H1 (cell line): ENCODE measurements around the gene SATL1. TPM values are rescaled to one million over a fixed set of nuclear protein-coding genes. Genes with fewer than 3 reads are reported as not detected.

Experiments used
- CTCF ChIA-PET: fragments of 300-600 bp; sonication (Branson Sonifier 250); formaldehyde crosslinking; loops from one replicate; lab custom pipeline; 2021; ENCODE audit not compliant: partially characterized antibody; lab: Charles Lee
- POLR2A ChIA-PET: fragments of 300-600 bp; sonication (Branson Sonifier 250); formaldehyde crosslinking; loops from one replicate; lab custom pipeline; 2021; ENCODE audit warnings: inconsistent platforms; ENCODE audit not compliant: partially characterized antibody; lab: Charles Lee
- DNase-seq, 2 experiments: peaks; one replicate each; pipeline versions ENCODE4 v3.0.0 to v3.0.0-alpha.2; 2010 to 2022; ENCODE audit warnings: low spot score in 2 of 2, low read depth in 1 of 2, mixed read lengths in 1 of 2
- FAIRE-seq: peaks from 2 replicates; lab custom pipeline; 2011; peaks lifted over from hg19 to GRCh38; lab: Jason Lieb, UNC
- H2AFZ ChIP-seq: 2 replicates; pipeline ENCODE4 v1.8.1; 2012; ENCODE audit warnings: low read length, inconsistent platforms
- H2AK5ac ChIP-seq: 2 replicates; pipeline ENCODE4 v1.6.1; 2013; ENCODE audit warnings: low read depth, low read length
- H2BK120ac ChIP-seq: replicated peaks from 2 replicates; pipeline ENCODE3; 2013; ENCODE audit warnings: low read depth, low read length, inconsistent platforms
- H2BK12ac ChIP-seq: 2 replicates; pipeline ENCODE4 v1.6.1; 2013; ENCODE audit warnings: low read depth, low read length
- H2BK15ac ChIP-seq: 2 replicates; pipeline ENCODE4 v1.6.1; 2013; ENCODE audit warnings: low read length
- H2BK20ac ChIP-seq: 2 replicates; pipeline ENCODE4 v1.6.1; 2013; ENCODE audit warnings: low read length
- H2BK5ac ChIP-seq: 2 replicates; pipeline ENCODE4 v1.6.1; 2013; ENCODE audit warnings: low read depth, low read length
- H3K14ac ChIP-seq: 2 replicates; pipeline ENCODE4 v1.6.1; 2013; ENCODE audit warnings: inconsistent platforms; ENCODE audit not compliant: insufficient read length
- H3K18ac ChIP-seq: 2 replicates; pipeline ENCODE4 v1.6.1; 2013; ENCODE audit warnings: low read length; ENCODE audit errors: extremely low read depth
- H3K23ac ChIP-seq: 2 replicates; pipeline ENCODE4 v1.6.1; 2013; ENCODE audit warnings: inconsistent platforms; ENCODE audit not compliant: insufficient read length
- H3K23me2 ChIP-seq: 2 replicates; pipeline ENCODE4 v1.6.1; 2013; ENCODE audit warnings: low read depth, low read length
- H3K27ac ChIP-seq: 2 replicates; pipeline ENCODE4 v1.6.1; 2011; ENCODE audit warnings: low read depth, low read length, inconsistent platforms
- H3K27me3 ChIP-seq, 4 experiments: replicated peaks in 1 of 4; 1 replicate in 1 of 4; 2 replicates in 3 of 4; pipeline versions ENCODE4 v1.6.1 to v1.8.1; 2011 to 2013; ENCODE audit warnings: low read length in 3 of 4, mild to moderate bottlenecking in 3 of 4, inconsistent platforms in 2 of 4, mixed read lengths in 2 of 4, moderate library complexity in 1 of 4; ENCODE audit not compliant: control insufficient read depth in 3 of 4, insufficient read depth in 3 of 4; ENCODE audit errors: extremely low read depth in 1 of 4
- H3K36me3 ChIP-seq, 4 experiments: 2 replicates each; pipeline versions ENCODE4 v1.6.1 to v1.8.1; 2011 to 2013; ENCODE audit warnings: mild to moderate bottlenecking in 4 of 4, low read length in 3 of 4, moderate library complexity in 2 of 4, control low read depth in 1 of 4, inconsistent platforms in 1 of 4; ENCODE audit not compliant: insufficient read depth in 4 of 4, control insufficient read depth in 2 of 4
- H3K4ac ChIP-seq: replicated peaks from 2 replicates; pipeline ENCODE3; 2013; ENCODE audit warnings: low read length, low read depth, mixed read lengths, inconsistent platforms; ENCODE audit not compliant: insufficient read length
- H3K4me1 ChIP-seq, 4 experiments: replicated peaks in 1 of 4; 1 replicate in 1 of 4; 2 replicates in 3 of 4; pipeline versions ENCODE4 v1.6.1 to v1.8.1; 2011 to 2013; ENCODE audit warnings: low read length in 3 of 4, inconsistent platforms in 2 of 4, mixed read lengths in 1 of 4; ENCODE audit not compliant: insufficient read depth in 4 of 4, control insufficient read depth in 3 of 4
- H3K4me2 ChIP-seq, 2 experiments: 2 replicates each; pipeline versions ENCODE4 v1.6.1 to v1.8.1; 2011 to 2013; ENCODE audit warnings: low read depth in 2 of 2, low read length in 2 of 2, control low read depth in 1 of 2, inconsistent platforms in 1 of 2, mild to moderate bottlenecking in 1 of 2; ENCODE audit not compliant: insufficient read depth in 1 of 2
- H3K4me3 ChIP-seq, 4 experiments: fragments of 200-600, 300-600 bp in 1 of 4; sonication (generic), shearing (Covaris generic), sonication (Bioruptor Twin) in 1 of 4; 2 replicates each; pipeline versions ENCODE4 v1.5.1 to v1.8.1; 2011 to 2016; ENCODE audit warnings: low read length in 4 of 4, low read depth in 3 of 4, control low read depth in 2 of 4, inconsistent platforms in 2 of 4, mild to moderate bottlenecking in 2 of 4, mixed read lengths in 1 of 4, moderate library complexity in 1 of 4; ENCODE audit not compliant: insufficient read depth in 2 of 4; ENCODE audit errors: extremely low read depth in 1 of 4
- H3K56ac ChIP-seq: replicated peaks from 2 replicates; pipeline ENCODE3; 2013; ENCODE audit warnings: low read depth, mild to moderate bottlenecking, mixed read lengths, low read length, inconsistent platforms; ENCODE audit not compliant: insufficient read length
- H3K79me1 ChIP-seq: 2 replicates; pipeline ENCODE4 v1.6.1; 2013; ENCODE audit warnings: low read depth, low read length, control low read depth
- H3K79me2 ChIP-seq, 2 experiments: 2 replicates each; pipeline versions ENCODE4 v1.6.1 to v1.8.1; 2012 to 2013; ENCODE audit warnings: low read length in 2 of 2, mild to moderate bottlenecking in 2 of 2, inconsistent platforms in 1 of 2; ENCODE audit not compliant: insufficient read depth in 2 of 2, control insufficient read depth in 1 of 2
- H3K9ac ChIP-seq, 4 experiments: replicated peaks in 1 of 4; 1 replicate in 1 of 4; 2 replicates in 3 of 4; pipeline versions ENCODE4 v1.6.1 to v1.8.1; 2011 to 2013; ENCODE audit warnings: low read depth in 3 of 4, low read length in 3 of 4, control low read depth in 2 of 4, mild to moderate bottlenecking in 2 of 4, moderate library complexity in 2 of 4, inconsistent platforms in 1 of 4; ENCODE audit errors: extremely low read depth in 1 of 4
- H3K9me3 ChIP-seq, 2 experiments: 2 replicates each; pipeline versions ENCODE4 v1.6.1 to v1.8.1; 2012 to 2013; ENCODE audit warnings: mild to moderate bottlenecking in 2 of 2, moderate library complexity in 2 of 2, control low read depth in 1 of 2, inconsistent platforms in 1 of 2, low read depth in 1 of 2, low read length in 1 of 2, mixed read lengths in 1 of 2; ENCODE audit not compliant: insufficient read depth in 2 of 2
- H4K20me1 ChIP-seq, 2 experiments: replicated peaks in 1 of 2; 2 replicates each; pipeline versions ENCODE3 to v1.8.1; 2011 to 2013; ENCODE audit warnings: inconsistent platforms in 2 of 2, low read length in 2 of 2, mild to moderate bottlenecking in 1 of 2; ENCODE audit not compliant: insufficient read depth in 2 of 2, control insufficient read depth in 1 of 2
- H4K5ac ChIP-seq: 2 replicates; pipeline ENCODE4 v1.6.1; 2013; ENCODE audit warnings: low read length, low read depth, mixed read lengths, inconsistent platforms; ENCODE audit not compliant: insufficient read length
- H4K8ac ChIP-seq: 2 replicates; pipeline ENCODE4 v1.8.0; 2013; ENCODE audit warnings: mild to moderate bottlenecking, moderate library complexity, low read length, inconsistent platforms; ENCODE audit not compliant: insufficient read depth; ENCODE audit errors: extremely low read depth
- H4K91ac ChIP-seq: replicated peaks from 2 replicates; pipeline ENCODE3; 2013; ENCODE audit warnings: low read length, mixed read lengths, inconsistent platforms; ENCODE audit not compliant: insufficient read length
- ATF3 ChIP-seq: IDR thresholded peaks from 2 replicates; pipeline ENCODE4 v1.6.1; 2011; ENCODE audit warnings: low read depth, mild to moderate bottlenecking, low read length; ENCODE audit not compliant: insufficient read depth
- BACH1 ChIP-seq: IDR thresholded peaks from 2 replicates; pipeline ENCODE4 v1.6.1; 2012; ENCODE audit warnings: low read length, improper control_type of control experiment
- CBX5 ChIP-seq: fragments of 300-800, 300-1000 bp; sonication (generic); IDR thresholded peaks from 2 replicates; pipeline ENCODE4 v1.7.1; 2016; ENCODE audit warnings: antibody characterized with exemption, low read length, low read depth
- CBX8 ChIP-seq: fragments of 300-800, 300-1000 bp; sonication (generic); IDR thresholded peaks from 2 replicates; pipeline ENCODE4 v1.7.1; 2016; ENCODE audit warnings: low read depth, low read length, borderline replicate concordance
- CHD1 ChIP-seq: IDR thresholded peaks from 2 replicates; pipeline ENCODE4 v1.6.1; 2012; ENCODE audit warnings: low read depth, low read length, improper control_type of control experiment
- CREB1 ChIP-seq: IDR thresholded peaks from 2 replicates; pipeline ENCODE4 v1.6.1; 2012; ENCODE audit warnings: inconsistent platforms
- EGR1 ChIP-seq: IDR thresholded peaks from 2 replicates; pipeline ENCODE4 v1.6.1; 2011; ENCODE audit warnings: low read depth, low read length, borderline replicate concordance
- KDM1A ChIP-seq: fragments of 200-600, 300-600 bp; sonication (generic); IDR thresholded peaks from 2 replicates; pipeline ENCODE4 v1.7.1; 2016; ENCODE audit warnings: mild to moderate bottlenecking, low read length, borderline replicate concordance
- KDM5A ChIP-seq: fragments of 200-600 bp; IDR thresholded peaks from 2 replicates; pipeline ENCODE4 v1.7.1; 2012; ENCODE audit warnings: mild to moderate bottlenecking, low read length, inconsistent platforms, mixed read lengths
- SIN3A ChIP-seq, 2 experiments: IDR thresholded peaks in 1 of 2; conservative IDR thresholded peaks in 1 of 2; 2 replicates each; pipeline ENCODE4 v1.6.1; 2011 to 2012; ENCODE audit warnings: low read length in 2 of 2, improper control_type of control experiment in 1 of 2, low read depth in 1 of 2, mild to moderate bottlenecking in 1 of 2
- SUZ12 ChIP-seq: fragments of 200-600 bp; sonication (generic); IDR thresholded peaks from 2 replicates; pipeline ENCODE4 v1.6.1; 2012; ENCODE audit warnings: mild to moderate bottlenecking, inconsistent platforms, low read length, moderate library complexity, mixed read lengths
- TCF12 ChIP-seq: IDR thresholded peaks from 2 replicates; pipeline ENCODE4 v1.6.1; 2011; ENCODE audit warnings: low read depth, mild to moderate bottlenecking, low read length
- YY1 ChIP-seq: IDR thresholded peaks from 2 replicates; pipeline ENCODE4 v1.6.1; 2011; ENCODE audit warnings: low read depth, mild to moderate bottlenecking, low read length
- ZNF274 ChIP-seq: IDR thresholded peaks from 2 replicates; pipeline ENCODE4 v1.7.0; 2012; ENCODE audit warnings: low read length, borderline replicate concordance; ENCODE audit errors: extremely low read depth
- WGBS, 2 experiments: shearing (Covaris generic) in 1 of 2; methylation state at CpG; one replicate each; pipeline versions ENCODE4 v1.1.6 to v1.1.7; 2013 to 2015; ENCODE audit warnings: low lambda C conversion rate in 2 of 2, mixed read lengths in 2 of 2, inconsistent platforms in 1 of 2, low coverage in 1 of 2, missing lambda C conversion rate in 1 of 2; ENCODE audit not compliant: insufficient replicate concordance in 2 of 2, insufficient coverage in 1 of 2, insufficient read length in 1 of 2; ENCODE audit errors: extremely low coverage in 1 of 2, missing lambda C conversion rate in 1 of 2; 5-methylcytosine and 5-hydroxymethylcytosine counted together
- polyA plus RNA-seq, 7 experiments: library from polyadenylated mRNA; depleted of rRNA in 3 of 7; stranded (reverse) in 5 of 7; unstranded in 2 of 7; fragments of >200 nt in 5 of 7; fragments of 200-250 nt in 2 of 7; gene quantifications; 1 replicate in 5 of 7; 2 replicates in 1 of 7; 4 replicates in 1 of 7; pipeline versions ENCODE4 v1.2.1 to v1.2.3, GENCODE V29; 2011 to 2013; ENCODE audit warnings: missing spikeins in 2 of 7, mixed read lengths in 2 of 7
- total RNA-seq: library from RNA; stranded (reverse); fragmentation: NEBNext Ultra II Directional; extraction: Animal tissue kit (Norgen Biotek cat#: 25700); gene quantifications from 2 replicates; pipeline ENCODE4 v1.2.1, GENCODE V29; 2021

SATL1 gene
- total and polyA plus RNA-seq, 2 of the 8 experiments (the other 6 are each of a cell fraction or from before 2014, with no cell fraction given): 0.06 to 0.17 TPM

- Histone ChIP-seq H3K14ac (no peak overlapping the region), H4K5ac (no peak overlapping the region), H3K56ac (no peak overlapping the region), H2AFZ (no peak overlapping the region), H3K4me2 (no peak overlapping the region), H3K4me1 (no peaks in the 10 kb centered on the region), H2AK5ac (no peak overlapping the region), H2BK120ac (no peak overlapping the region), H2BK20ac (no peak overlapping the region), H3K79me1 (no peaks in the 10 kb centered on the region), H3K79me2 (no peaks in the 10 kb centered on the region), H3K4me3 (no peak overlapping the region), H3K27ac (no peak overlapping the region), H3K18ac (no peak overlapping the region), H3K4ac (no peak overlapping the region), H3K27me3 (no peaks in the 10 kb centered on the region), H4K8ac (no peak overlapping the region), H4K91ac (no peak overlapping the region), H2BK15ac (no peak overlapping the region), H2BK12ac (no peak overlapping the region), H3K23ac (no peak overlapping the region), H4K20me1 (no peaks in the 10 kb centered on the region), H3K36me3 (no peaks in the 10 kb centered on the region), H3K9me3 (no peaks in the 10 kb centered on the region), H3K9ac (no peak overlapping the region), H3K23me2 (no peaks in the 10 kb centered on the region), H2BK5ac (no peak overlapping the region)
- ChIA-PET CTCF (no interaction called here), POLR2A (no interaction called here)
- DNase-seq (no peak), FAIRE-seq (no peak)
- 94% methylated on average over 2 of the region's 2 CpGs; no CpG with 5 or more reads in 1 of the 2 experiments for WGBS, 2 experiments
- TF ChIP-seq KDM1A: no peak
- TF ChIP-seq CHD1: no peak
- no peak for TF ChIP-seq SIN3A (conservative IDR thresholded peaks at IDR 0.05 in 1 of 2, IDR thresholded peaks at IDR 0.05 in 1 of 2; ENCODE audit: low read depth in 1 of 2, low read length in 2 of 2)
- TF ChIP-seq BACH1: no peak
- TF ChIP-seq ZNF274: no peak
- no peak for TF ChIP-seq TCF12
- no peak for TF ChIP-seq CREB1
- no peak for TF ChIP-seq YY1
- TF ChIP-seq SUZ12: no peak
- TF ChIP-seq CBX8: no peak
- TF ChIP-seq ATF3: no peak
- no peak for TF ChIP-seq KDM5A
- TF ChIP-seq CBX5: no peak
- TF ChIP-seq EGR1: no peak
These were observed 129.8 kb downstream of the SATL1 start for GRCh38 chrX:85113746-85114145.
